ENCODE results near the gene DAG1.

DNA sequence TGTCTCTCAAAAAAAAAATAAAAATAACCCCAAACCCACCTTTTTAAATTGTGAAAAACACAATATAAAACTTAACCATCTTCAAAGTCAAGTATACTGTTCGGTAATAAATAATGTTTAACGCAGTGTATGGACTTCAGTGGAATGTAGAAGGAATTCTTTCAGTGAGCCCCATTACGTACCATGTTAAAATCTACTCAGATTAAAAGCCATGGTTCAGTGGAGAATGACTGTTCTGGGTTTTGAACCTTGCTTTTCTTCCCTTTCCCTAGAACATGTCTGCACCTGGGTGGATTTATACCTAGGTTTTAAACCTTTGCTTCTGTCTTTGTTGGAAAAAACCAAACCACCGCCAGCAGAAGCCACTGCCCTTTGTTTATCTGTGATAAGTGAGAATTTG lies 27.5 kb downstream of the DAG1 start:
- TF ChIP-seq, protein P1, sequence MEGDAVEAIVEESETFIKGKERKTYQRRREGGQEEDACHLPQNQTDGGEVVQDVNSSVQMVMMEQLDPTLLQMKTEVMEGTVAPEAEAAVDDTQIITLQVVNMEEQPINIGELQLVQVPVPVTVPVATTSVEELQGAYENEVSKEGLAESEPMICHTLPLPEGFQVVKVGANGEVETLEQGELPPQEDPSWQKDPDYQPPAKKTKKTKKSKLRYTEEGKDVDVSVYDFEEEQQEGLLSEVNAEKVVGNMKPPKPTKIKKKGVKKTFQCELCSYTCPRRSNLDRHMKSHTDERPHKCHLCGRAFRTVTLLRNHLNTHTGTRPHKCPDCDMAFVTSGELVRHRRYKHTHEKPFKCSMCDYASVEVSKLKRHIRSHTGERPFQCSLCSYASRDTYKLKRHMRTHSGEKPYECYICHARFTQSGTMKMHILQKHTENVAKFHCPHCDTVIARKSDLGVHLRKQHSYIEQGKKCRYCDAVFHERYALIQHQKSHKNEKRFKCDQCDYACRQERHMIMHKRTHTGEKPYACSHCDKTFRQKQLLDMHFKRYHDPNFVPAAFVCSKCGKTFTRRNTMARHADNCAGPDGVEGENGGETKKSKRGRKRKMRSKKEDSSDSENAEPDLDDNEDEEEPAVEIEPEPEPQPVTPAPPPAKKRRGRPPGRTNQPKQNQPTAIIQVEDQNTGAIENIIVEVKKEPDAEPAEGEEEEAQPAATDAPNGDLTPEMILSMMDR (IDR thresholded peaks at IDR 0.05) = no peak
- TF ChIP-seq POLR2A (IDR thresholded peaks at IDR 0.05) = no peak
